Activated CD4-positive, CD25-positive, alpha-beta regulatory T cell treated with anti-CD3 and anti-CD28 coated beads, Interleukin-2, amount 50 U/mL, for 24 hours (primary cell): ENCODE measurements around the gene SPPL2C.
A peak's percentile ranks its signal among the peaks of the same experiment; 100 is the strongest.
"Not testable (repeated sequence)": the region's sequence is repeated elsewhere in the genome, so short reads cannot be mapped to it uniquely, and the experiment has no call there.

Experiments
- ATAC-seq, 2 donors: fragments of 150-1000 bp; cut with Tn5 transposase; one replicate each; pipeline ENCODE4 v1.10.0; 2021; ENCODE audit warnings: mild to moderate bottlenecking in 1 of 2, moderate library complexity in 1 of 2

The SPPL2C gene

DNA sequence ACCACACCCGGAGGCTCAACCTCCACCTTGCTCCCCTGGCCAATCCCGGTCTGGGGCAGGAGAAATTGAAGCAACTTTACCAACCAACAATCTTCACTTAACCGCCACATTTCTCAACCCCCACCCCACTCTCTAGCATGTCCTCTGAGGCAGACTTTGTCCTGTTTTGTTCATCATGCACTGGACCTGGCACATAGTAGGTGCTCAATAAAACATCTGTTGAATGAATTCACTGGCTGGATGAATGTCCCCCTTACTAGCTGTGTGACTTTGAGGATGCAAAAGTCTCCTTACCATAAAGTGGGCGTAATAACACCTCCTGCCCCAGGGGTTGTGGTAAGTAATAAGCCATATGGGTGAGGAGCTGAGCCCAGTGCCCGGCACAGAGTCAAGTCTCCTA is 5.8 kb downstream of the SPPL2C start:
- no peak for ATAC-seq

DNA sequence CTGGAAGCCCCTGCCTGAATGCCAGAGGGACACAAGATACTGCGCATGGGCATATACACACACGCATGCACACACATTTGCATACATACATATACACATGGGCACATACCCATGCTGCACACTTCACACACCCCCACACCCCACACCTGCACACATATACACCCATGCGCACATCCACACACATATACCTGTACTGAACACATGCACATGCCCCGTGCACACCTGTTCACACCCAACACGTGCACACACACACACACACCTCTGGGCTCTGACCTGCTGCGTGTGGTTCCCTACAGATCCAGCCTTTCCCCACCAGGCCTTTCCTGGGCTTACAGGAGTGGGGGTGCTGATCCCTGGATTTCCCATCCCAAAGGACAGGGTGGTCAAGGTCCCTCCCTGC is 6.3 kb downstream of the SPPL2C start:
- ATAC-seq: no peak

DNA sequence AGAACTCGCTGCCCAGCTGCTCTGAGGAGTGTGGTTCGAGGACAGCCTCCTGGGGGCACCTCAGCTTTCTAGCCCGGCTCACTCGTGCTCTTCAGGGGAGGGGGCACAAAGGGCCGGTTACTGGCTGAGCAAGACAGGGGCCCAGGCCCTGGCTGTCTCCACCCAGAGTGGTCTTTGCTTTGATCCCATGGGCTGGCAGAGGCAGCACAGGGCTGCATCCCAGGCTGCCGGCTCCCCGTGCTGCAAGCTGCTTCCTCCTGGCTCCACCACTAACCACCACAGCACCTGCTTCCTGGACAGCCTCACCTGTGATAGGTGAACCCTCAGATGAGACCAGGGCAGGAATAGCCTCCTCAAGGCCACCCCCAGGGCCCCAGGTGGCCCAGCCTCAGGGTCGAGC is 6.8 kb downstream of the SPPL2C start:
- ATAC-seq: no peak

DNA sequence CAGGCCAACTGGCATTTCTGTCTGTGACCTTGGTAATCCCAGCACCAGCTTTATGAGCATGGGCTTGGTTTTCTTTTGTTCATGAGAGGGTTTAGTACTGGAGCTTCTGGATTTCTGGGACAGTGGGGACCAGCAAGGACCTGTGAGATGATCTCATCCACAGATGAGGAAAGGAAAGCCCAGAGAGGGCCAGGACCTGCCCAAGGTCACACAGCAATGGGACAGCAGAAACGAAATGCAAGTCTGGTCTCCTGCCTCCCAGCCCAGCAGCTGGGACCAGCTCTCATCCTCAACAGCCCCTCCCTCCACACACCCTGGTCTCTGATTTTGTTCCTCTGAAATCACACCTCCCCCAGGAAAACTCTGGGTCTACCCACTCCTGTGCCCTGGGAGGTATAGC is 7.2 kb downstream of the SPPL2C start:
- ATAC-seq: no peak

DNA sequence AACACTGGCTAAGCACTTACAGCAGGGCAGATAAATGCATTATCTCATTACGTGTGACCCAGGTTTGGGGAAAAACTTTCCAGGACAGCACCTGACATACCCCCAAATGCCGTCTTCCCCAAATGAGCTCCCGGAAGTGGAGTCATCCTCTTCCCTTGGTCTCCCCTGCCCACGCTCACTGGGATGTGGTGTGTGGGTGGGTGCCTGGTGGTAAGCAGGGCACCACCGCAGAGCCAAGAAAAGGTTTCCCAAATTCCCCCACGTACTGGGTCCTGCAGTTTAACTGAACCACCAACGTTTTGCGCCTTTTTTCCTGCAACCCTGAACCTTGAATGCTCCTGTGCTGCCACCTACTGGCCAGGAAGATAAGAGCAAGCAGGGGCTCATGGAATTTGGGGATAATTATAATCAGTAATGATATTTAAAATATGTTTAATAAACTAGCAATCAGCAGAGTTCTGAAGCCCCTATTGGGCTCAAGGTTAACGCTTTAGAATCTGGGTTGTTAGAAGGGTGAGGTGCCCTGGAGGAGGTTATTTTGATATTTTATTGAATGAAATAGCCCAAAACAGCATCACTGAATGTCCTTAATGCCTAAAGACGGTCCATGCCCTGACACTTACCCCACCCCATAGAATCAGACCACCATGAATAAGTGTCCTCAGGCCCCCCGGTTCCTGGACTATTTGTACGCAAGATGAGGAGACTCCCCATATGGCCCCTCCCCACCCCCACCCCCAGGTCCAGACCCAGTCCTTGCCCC is 8.0 kb downstream of the SPPL2C start:
- no peak for ATAC-seq

DNA sequence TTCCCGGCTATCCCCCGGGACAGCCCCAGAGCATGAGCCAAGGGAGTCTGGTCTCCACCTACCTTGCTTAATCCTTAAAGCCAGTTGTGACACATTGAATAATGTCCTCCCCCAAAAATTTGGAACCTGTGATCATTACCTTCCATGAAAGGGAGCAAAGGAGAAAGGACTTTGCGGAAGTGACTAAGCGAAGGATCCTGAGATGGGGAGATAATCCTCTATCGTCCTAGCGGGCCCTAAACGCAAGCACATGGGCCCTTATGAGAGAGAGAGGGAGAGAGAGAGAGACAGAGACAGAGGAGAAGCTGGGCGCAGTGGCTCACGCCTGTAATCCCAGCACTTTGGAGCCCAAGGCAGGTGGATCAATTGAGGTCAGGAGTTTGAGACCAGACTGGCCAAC is 9.5 kb downstream of the SPPL2C start:
- ATAC-seq: no peak

DNA sequence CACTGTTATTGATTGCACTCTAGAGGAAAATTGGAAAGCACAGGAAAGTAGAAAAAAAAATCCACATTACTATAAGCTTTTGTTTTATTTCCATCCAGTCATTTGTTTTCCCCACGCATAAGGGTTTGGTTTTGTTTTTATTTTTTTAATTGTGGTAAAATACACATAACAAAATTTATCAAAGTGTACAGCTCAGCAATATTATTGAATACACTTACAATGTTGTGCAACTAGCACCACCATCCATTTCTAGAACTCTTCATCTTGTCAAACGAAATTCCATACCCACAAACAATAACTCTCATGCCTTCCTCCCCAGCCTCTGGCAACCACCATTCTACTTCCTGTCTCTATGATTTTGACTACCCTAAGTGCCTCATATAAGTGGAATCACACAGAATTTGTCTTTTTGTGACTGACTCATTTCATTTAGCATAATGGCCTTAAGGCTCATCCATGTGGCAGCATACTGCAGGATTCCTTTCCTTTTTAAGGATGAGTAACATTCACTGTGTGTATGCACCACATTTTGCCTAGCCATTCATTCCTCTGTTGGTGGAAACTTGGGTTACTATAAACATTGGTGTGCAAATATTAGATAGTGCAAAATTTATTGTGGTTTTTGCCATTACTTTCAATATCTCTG is 11.1 kb downstream of the SPPL2C start:
- ATAC-seq: no peak

DNA sequence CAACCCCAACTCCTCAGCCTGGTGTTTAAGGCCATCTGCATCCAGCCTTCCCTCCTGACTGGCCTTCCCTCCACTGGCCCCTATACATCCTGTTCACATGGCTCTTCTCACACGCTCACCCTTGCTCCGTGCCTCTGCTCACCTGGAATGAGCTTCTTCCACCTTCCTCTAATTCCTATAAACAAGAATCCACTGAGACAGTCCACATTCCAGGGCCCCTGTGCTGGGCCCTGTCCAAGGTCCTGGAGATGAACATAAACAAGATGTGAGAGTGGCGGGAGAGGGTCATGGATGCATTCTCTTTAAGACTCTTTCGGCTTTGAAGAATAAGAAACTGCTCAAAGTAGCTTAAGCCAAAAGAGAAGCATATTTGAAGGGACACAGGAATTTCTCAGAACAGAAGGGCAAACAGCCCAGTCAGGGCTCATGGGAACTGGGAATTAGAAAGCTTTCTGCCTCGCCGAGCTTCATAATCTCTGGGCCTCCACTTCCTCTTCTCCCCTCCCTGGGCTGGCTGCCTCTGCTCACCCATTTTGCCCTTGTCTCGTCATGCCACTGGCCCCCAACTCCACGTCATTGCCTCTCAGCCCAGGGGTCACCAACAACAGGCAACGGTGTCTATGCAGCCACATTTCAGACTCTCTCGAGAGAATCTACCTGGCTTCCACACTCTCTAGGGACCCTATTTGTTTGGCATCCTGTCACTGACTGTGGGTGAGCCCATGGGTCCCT is 13.5 kb downstream of the SPPL2C start:
- no peak for ATAC-seq

DNA sequence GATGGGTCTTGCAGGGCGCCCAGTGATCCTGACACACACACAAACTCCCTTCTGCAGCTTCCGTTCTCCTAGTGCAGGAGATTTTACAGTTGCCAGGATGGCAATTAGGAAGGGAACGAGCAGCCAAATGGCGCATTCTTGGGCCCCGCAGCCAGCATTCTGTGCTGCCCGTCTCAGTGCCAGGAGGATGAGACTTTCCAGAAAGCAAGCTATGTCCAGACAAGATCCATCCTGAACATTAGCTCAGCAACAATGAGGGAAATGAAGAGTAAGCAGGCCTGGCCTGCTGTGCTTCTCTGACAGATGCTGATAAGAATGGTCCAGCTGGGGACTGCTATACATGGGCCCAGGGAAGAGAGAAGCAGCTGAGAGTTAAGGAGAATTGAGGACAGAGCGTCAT is 16.5 kb downstream of the SPPL2C start:
- ATAC-seq: no peak

DNA sequence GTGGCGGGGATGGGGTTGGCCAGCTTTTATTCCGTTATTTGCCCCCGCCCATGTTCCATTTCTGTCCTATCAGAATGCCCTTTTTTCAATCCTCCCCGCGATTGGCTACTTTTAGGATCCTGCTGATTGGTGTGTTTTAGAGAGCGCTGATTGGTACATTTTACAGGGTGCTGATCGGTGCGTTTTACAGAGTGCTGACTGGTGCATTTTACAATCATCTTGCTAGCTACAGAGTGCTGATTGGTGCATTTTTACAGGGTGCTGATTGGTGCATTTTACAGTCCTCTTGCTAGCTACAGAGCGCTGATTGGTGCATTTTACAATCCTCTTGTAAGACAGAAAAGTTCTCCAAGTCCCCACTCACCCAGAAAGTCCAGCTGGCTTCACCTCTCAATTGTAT is 17.4 kb downstream of the SPPL2C start:
- not testable (repeated sequence) for ATAC-seq

DNA sequence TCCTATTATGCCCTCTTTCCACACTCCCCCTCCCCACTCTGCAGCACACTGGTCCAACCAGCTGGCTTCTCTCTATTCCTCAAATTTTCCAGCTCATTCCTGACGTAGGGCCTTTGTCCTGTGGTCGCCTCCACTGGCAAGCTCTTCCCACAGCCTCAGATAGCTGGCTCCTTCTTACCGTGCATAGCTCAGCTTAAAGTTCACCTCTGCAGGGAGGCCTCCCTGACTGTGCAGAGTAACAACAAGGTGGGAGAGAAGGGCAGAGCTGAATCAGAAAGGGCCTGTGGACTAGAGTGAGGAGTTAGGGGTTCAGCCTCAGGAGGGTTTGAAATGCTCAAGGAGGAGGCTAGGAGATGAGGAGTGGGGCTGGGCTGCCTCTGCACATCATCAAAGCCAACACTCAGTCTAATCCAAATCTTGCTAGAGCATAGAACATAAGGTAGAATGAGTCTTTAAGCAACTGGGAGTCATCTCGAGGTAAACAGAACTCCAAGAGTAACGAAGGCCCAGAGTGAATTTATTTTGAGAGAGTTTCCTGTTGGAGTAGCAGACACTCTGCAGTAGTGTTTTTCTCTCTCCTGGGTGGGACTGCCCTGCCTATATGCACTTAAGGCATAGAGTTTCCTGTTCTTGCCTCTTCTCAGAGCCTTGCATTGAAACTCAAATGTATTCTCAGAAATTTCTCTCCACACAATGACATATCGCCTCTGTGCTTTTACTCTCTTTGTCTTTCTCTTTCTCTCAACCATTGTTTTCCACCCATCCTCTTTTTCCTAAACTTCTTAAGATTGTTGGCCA is 19.4 kb downstream of the SPPL2C start:
- no peak for ATAC-seq

DNA sequence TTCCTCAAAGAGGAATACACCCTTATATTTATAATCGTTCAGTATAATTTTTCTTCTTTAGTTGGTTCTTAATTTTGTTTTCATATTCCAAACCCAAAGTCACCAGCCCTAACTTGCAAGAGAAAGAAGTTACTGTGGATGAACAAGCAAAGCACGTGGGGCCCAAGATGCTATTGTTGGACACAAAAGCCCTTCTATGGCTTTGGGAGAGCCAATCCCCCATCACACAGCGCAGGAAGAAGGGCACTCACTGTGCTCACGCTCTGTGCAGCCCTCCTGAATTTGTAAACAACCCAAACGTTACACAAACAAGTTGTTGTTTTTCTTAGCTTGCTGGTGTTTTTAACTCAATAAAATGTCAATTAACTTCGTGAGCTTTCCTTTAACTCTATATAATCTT is 22.5 kb downstream of the SPPL2C start:
- no peak for ATAC-seq

DNA sequence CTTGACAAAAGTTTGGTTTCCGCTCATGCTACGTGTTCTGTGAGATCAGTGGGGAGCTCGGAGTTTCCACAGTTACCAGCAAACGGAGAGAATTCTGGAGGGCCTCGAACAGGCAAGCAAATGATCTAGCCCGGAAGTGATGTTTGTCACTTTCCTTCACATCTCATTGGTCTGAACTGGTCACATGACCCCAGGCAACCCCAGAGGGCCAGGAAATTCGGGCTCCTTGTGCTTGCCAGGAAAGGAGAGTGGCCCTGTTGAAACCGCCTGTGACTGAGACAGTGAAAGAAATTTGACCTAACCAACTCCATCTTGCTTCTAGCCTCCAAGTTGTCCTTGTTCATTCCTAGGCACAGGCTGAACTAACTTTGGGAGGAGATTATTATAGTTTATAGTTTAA is 23.0 kb downstream of the SPPL2C start:
- ATAC-seq: no peak

DNA sequence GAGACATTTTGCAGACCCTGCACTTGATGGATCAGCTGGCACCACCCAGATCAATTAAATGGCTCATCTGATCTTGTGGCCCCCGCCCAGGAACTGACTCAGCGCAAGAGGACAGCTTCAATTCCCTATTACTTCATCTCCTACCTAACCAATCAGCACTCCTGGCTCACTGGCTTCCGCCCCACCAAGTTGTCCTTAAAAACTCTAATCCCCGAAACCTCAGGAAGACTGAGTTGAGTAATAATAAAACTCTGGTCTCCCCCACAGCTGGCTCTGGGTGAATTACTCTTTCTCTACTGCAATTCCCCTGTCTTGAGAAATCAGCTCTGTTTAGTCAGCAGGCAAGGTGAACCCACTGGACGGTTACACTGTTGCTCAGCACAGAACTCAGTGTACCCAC is 23.6 kb downstream of the SPPL2C start:
- no peak for ATAC-seq

DNA sequence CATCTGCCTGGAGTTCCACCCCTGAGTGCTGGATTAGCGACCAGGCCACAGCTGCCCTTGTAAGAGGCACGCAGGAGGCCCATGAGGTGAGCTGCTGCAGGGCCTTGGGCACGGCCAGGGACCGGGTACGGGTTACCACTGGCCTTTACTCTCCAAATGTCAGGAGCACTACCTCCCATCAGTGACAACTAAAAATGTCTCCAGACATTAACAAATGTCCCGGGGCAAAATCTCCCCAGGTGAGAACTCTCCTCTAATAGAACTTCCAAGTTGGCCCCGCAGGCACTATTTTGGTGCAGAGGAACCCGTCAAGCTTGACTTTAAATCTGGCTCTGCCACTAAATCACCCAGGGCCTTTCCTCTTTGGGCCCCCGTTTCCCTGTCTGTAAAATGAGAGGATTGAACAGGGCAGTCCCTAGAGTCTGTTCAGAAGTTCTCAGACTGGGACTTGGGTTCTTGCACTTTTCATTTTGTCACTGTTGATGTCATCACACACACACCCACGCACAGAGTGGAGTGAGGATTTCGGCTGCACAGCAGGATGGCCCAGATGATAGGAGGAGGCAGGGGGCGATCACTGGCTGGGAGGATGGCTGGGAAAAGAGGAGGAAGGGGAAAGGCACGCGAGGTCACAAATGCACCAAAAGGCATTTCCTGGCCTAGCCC is 25.1 kb downstream of the SPPL2C start:
- no peak for ATAC-seq

DNA sequence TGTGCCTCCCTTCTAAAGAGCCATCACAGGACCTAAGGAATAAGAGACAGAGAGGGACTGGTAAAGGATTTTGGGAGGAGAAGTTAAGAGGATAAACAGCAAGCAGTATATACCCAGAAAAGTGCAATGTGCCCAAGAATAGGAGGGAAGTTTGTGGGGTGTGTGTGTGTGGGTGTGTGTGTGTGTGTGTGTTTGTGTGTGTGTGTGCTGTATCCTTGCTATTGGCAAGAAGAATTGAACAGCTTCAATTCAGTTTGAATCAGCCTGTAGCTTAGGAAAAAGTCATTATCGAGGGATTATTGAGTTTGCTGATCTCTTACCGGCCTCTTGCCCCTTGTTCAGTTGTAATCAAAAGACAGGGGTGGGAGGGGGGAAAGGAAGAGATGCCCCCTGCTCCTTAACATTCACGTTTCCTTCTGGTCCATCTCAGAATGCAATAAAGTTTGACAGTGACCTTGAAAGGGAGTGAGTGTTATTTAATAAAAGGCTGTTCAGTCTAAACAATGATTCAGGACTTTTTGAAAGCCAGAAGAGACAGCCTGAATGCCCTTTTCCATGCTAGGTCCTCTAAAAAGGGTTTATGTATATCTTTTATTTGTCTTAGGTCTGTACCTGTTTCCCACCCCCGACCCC is 25.8 kb downstream of the SPPL2C start:
- ATAC-seq: no peak

DNA sequence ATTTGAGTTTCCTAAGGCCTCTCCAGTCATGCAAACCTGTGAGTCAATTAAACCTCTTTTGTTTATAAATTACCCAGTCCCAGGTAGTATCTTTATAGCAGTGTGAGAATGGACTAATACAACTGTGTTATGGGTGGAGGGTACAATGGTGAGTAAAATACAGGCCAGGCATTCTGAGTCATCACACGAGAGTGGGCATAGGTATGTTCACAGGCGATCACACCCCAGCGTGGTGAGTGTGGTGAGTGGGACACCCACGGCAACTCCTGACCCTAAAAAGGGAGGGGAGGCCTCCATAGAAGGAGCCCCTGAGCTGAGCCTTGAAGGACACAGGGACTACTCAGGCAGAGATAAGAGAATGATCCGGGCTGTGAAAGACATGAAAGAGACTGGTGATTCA is 27.0 kb downstream of the SPPL2C start:
- ATAC-seq: peak in 1 of 2 donors; percentile 30

DNA sequence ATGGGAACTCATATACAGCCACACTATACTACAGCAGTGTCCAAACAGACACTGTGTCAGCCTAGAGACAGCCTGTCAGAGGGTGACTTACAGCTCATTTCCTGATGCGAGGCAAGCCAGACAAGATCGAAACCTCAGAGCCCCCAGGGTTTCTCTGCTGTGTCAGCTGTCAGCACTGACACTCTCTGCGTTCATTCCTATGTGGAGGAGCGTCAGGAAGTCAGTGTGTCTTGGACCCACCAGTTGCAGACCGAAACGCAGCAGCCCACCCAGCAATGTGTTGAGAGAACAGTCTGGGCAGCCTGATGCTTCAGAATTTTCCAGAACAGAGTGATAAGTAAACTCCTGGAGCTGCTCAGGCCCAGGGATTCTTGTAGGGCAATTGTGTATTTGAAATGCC is 29.0 kb downstream of the SPPL2C start:
- ATAC-seq: peak; percentile 84 to 89

DNA sequence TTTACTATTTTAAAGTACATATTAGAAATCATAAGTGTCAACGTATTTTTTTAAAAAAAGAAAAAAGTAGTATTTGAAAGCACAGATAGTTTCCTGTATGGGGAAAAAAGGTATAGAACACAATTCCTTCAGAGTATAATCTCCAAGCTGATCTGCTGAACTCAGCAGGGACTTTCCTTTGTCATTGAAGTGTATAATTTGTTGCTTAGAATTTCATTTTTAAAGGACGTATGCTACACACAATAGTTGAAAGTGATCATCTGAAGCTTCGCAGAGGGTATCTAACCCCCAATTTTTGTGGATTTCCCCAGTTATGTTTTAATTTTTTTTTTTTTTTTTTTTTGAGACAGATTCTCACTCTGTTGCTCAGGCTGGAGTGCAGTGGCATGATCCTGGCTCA is 29.5 kb downstream of the SPPL2C start:
- ATAC-seq: peak in 1 of 2 donors; percentile 18

DNA sequence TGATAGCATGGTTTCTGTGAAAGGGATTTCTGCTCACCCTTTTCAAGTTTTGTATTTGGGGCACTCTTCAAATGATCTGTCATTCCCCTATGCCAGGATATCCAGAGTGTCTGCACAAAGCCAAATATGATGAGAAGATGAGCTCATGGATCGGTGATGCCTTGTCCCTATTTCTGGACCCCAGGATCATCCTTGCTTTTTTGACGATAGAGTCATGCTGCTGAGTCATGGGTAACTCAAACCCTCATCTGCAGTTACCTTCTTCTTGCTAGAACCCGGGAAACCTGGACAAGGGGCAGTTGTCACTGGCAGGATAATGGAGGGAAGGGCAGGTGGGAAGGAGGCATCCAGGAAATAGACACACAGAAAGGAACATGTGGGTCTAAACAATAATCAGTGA is 31.9 kb downstream of the SPPL2C start:
- ATAC-seq: no peak

DNA sequence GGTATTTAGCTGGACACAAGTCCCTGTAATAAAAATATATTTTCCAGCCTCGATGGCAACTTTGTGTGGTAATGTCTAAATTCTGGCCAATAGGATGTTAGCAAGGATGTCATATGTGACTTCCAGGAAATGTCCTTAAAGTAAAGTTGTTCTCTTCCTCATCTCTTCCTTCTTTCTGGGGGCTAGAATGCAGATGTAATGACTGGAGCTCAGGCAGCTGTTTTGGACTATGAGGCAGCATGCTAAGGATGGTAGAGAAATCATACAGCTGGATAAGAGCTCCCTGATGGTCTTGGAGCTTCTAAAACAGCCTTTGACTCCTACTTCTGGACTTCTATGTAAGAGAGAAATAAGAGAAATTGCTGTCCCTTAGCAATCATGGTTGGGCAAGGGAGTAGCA is 32.8 kb downstream of the SPPL2C start:
- no peak for ATAC-seq

DNA sequence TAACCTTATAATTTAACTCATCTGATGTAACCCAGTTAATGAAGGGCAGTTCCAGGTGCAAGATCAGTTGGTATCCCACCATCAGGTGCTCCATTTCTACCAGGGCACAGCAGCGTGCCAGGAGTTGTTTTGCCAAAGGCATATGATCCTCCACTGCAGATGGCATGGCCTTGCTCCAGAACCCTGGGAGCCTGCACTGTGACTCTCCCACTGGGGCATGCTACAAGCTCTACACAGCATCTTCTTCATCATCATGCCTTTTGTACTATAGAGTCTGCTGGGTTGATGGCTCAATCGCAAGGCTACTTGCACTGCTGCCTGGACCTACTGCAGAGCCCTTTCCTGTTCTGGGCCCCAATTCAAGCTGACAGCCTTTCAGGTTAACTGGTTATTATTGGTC is 38.4 kb downstream of the SPPL2C start:
- no peak for ATAC-seq
